GM21619 (cell line): Measurements from ENCODE around the gene DTNA.
"Not testable (repeated sequence)": the region's sequence is repeated elsewhere in the genome, so short reads cannot be mapped to it uniquely, and the experiment has no call there.

ENCODE experiments used
- ATAC-seq: cut with Tn5 transposase; IDR thresholded peaks from one replicate; pipeline ENCODE4 v1.9.1; 2021; ENCODE audit not compliant: unreplicated experiment

DTNA gene

GRCh38 chr18:34723143-34723542, 13.0 kb downstream of the DTNA start:
- no peak for ATAC-seq

GRCh38 chr18:34725737-34726136, 15.6 kb downstream of the DTNA start:
- ATAC-seq = not testable (repeated sequence)

DNA sequence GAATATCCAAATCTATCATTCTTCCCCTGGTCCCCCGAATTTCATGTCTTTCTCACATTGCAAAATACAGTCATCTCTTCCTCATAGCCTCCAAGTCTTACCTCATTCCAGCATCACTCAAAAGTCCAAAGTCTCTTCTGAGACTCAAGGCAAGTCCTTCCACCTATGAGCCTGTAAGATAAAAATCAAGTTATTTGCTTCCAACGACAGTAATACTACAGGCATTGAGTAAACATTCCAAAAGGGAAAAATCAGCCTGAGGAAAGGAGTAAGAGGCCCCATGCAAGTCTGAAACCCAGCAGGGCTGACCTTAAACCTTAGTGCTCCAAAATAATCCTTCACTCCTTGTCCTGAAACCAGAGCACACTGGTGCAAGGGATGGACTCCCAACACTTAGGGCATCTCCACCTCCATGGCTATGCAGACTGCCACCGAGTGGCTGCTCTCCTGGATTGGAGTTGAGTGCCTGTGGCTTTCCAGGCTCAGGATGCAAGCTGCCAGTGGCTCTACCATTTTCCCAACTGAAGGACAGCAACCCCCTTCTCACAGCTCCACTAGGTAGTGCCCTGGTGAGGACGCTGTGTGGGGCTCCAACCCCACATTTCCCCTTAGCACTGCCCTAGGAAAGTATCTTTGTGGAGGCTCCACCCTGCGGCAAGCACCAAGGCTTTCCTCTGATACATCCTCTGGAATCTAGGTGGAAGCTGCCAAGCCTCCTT, 16.3 kb downstream of the DTNA start:
- no peak for ATAC-seq

DNA sequence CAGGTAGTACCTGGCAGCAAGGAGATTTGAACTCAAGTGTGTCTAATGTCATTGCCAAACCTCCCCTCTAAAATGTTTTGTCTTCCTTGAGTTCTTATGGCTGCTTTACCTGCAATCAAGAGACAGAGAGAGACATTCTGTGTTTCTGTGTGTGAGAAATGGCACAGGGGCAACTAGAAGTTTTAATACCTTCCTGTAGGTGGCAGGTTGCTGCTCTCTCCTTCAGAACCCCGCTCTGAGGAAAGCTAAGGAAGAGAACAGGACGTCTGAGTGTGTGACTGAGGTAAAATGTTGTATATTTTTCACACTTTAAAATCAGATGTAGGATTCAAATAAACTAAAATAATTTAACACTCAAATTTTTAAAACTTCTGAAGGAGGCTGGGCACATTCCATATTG, 19.2 kb downstream of the DTNA start:
- no peak for ATAC-seq

DNA sequence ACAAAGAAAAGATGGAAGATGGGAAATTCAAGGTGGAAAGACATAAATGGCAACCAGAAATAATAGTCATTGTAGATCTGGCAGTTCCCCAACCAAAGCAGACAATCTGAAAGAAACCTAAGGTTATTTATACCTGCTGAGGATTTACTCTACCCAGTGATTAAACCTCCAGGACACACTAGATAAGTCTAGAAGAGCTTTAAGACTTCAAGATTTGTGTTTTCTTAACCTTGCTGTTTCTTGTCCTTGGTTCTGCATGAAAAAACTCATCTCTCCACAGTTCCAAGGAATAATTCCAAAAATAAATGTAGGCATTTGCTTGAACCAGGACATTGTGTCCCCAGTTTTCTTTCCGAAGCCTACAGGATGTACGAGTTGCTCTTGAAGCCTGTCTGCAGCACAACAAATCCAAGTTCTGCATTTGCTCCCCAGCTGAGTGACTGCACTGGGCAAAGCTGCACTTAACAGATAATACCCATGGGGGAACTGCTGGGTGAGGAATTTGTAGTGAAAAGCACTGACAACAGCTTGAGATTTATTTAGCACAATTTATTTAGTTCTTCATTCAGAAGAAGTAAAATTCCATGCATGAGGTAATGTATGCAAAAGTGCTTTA, 19.8 kb downstream of the DTNA start:
- ATAC-seq = no peak

- ATAC-seq = no peak
Measured at GRCh38 chr18:34730774-34731173, 20.7 kb downstream of the DTNA start.

DNA sequence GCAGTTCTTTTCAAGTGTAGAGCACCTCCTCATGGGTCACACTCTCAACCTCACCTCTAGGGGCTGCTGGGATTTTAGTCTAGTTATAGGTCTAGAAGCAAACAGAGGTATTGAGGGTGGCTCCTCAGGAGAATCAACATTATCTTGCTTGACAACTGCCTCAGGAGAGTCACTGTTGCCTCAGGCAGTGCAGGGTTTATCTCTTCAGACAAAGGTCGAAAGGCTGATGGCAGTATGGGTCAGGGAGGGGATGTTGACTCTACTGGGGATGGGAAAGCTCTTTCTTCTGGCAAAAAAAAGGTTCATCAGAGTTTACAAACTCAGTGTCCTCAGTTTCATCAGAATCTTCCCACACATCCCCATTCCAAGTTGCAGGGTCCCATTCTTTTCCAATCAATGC, 24.0 kb downstream of the DTNA start:
- no peak for ATAC-seq

- not testable (repeated sequence) for ATAC-seq
Measured at GRCh38 chr18:34734526-34734925, 24.4 kb downstream of the DTNA start.

GRCh38 chr18:34738175-34738894, 28.2 kb downstream of the DTNA start:
- ATAC-seq = no peak

DNA sequence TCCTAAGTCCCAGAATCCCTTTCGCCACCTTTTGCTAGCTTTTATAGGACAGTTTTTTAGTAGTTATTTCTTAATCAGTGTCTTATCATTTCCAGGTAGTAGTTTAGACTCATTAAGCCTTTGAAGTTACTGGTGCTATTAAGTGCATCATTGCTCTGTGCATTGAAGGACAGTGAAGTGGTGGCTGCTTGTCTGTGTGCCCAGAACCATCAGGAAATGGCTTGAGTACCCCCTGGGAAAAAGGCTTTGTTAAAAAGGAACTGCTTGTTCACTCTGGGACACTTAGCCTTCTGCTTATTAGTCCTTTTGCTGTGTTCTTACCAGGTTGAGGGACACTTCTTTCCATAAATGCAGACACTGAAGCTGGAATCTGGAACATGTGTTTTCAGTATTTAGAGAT, 30.0 kb downstream of the DTNA start:
- no peak for ATAC-seq

DNA sequence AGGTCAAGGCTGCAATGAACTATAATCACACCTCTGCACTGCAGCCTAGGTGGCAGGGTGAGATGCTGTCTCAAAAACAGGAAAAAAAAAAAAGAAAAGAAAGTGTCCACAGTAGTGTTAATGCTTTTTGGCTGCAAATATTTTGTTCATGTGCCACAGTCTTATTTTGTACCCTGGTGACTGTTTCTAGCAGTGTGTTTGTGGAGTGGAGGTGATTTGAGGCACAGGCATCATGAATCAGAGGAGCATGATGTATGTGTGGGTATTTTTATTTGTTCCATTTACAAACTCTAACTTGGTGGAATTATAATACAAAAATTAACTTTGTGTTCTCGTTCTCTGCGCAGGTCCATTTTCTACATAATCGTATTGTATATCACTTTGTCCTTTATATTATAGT, 30.6 kb downstream of the DTNA start:
- ATAC-seq = no peak

- ATAC-seq = no peak
Measured at GRCh38 chr18:34741401-34741800, 31.3 kb downstream of the DTNA start.

- no peak for ATAC-seq
Measured at GRCh38 chr18:34742891-34743341, 32.8 kb downstream of the DTNA start.

- ATAC-seq = no peak
Measured at GRCh38 chr18:34744569-34744968, 34.5 kb downstream of the DTNA start.

DNA sequence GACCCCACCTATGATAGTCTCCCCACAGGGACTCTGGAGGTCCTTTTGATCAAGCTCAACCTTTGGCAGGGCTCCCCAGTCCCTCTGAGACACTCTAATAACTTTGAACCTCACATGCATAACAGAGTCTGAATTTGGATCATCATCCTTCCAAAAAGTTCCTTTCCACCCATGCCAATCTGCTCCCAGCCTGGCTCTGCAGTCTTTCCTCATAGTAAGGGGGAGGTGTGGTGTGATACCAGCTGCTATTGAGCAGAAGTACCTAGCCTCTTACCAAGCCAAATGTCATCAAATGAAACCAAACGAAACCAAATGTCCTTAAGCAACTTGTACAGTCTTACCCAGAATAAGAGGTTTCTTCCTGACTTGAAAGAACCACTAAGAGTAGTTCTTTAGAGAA, 36.5 kb downstream of the DTNA start:
- ATAC-seq = no peak

DNA sequence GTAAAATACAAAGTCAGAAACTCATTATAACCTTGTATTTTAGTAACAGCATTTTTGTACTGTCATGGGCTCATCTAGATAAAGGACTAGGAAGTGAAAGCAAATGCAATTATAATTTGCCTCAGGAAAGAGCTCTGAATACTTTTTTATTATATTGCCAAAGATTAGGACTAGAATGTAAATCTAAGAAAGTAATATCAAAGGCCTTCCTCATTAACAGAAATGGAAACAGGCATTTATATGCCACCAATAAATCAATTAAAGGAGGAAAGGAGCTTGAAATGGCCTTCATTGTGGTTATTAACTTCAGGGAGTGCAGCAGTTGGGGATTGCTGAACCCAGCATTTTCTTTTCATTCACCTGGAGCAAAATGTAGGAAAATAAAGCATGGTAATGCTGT, 39.6 kb downstream of the DTNA start:
- ATAC-seq = no peak

GRCh38 chr18:34752056-34752455, 42.0 kb downstream of the DTNA start:
- ATAC-seq = no peak

GRCh38 chr18:34754300-34754699, 44.2 kb downstream of the DTNA start:
- ATAC-seq = no peak

GRCh38 chr18:34757666-34758065, 47.6 kb downstream of the DTNA start:
- no peak for ATAC-seq

DNA sequence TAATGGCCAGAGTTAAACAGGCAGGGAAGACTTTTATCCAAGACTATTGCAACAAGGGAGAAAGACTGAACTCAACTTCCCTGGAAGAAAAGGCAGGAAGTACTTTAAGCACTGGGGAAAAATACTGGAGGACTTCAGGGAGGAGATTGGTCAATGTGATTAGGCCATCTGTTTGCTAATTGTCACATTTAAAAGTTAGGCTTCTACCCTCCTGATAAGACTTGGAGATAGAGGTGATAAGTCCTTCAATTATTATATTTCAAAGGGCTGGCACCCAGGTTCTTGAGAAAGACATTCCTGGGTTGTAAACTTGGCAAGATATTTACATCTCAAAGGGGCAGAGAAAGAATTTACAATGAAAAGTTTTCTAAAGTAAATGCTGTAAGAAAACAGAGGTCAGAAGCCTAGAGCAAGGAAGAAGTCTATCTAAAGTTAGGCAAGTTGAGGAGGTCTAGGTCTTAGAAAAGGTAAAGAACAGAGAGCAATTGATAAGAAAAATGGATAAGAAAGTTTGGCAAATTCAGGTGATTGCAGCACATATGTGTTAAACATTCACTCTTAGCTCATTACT, 48.4 kb downstream of the DTNA start:
- ATAC-seq = no peak

GRCh38 chr18:34760444-34760843, 50.3 kb downstream of the DTNA start:
- no peak for ATAC-seq

GRCh38 chr18:34764451-34764850, 54.4 kb downstream of the DTNA start:
- no peak for ATAC-seq
